ENCODE results near the gene CCDC70. TPM values are rescaled to one million over a fixed set of nuclear protein-coding genes. Genes with fewer than 3 reads are reported as not detected.

CCDC70 gene
- total RNA-seq, 1 experiment from 2014 or later = not detected

DNA sequence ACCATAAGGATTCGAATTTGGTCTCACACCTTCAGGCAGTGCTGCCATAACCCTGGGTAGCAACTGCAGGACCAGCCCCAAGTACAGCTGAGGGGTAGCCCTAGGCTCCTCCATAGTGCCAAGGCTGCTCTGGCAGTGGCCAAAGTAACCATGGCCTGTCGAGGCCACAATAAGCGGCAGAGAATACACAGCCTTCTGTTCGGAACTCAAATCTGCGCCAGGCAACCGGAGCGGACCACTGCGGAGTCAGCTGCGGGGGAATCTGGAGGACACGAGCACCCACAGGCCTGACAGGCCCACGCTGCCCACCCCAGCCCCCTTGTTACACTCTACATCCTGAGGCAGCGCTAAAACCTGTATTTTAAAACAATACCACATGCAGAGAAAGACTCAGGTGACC is 48.7 kb downstream of the CCDC70 start:
- no peak overlapping the region for H2AFZ ChIP-seq (ENCODE audit: low read length)
- H3K4me2 ChIP-seq (ENCODE audit: low read depth, low read length, poor library complexity, severe bottlenecking) = no peak overlapping the region
- no peaks in the 10 kb centered on the region for H3K9me3 ChIP-seq (ENCODE audit: low read length)
- no peaks in the 10 kb centered on the region for H3K36me3 ChIP-seq (ENCODE audit: insufficient read depth, low read length)
- DNase-seq = no peak
- H3K4me1 ChIP-seq (ENCODE audit: low read length) = peaks cover 33% of the 10 kb centered on the region
- no peaks in the 10 kb centered on the region for H3K9me2 ChIP-seq (replicated peaks; ENCODE audit: insufficient read depth, low read length)
- no peaks in the 10 kb centered on the region for H3K79me2 ChIP-seq (ENCODE audit: low read length)
- H3K27ac ChIP-seq (ENCODE audit: low read length) = no peak overlapping the region
- no peak overlapping the region for H3K9ac ChIP-seq (ENCODE audit: low read length)
- H3K27me3 ChIP-seq (ENCODE audit: low read length) = no peaks in the 10 kb centered on the region
- no peak overlapping the region for H3K4me3 ChIP-seq (ENCODE audit: low read length)
- no peaks in the 10 kb centered on the region for H4K20me1 ChIP-seq (ENCODE audit: insufficient read depth, low read depth, low read length)

GRCh38 chr13:51912091-51912490 is 50.3 kb downstream of the CCDC70 start:
- no peak overlapping the region for H3K27ac ChIP-seq (ENCODE audit: low read length)
- H3K4me2 ChIP-seq (ENCODE audit: low read depth, low read length, poor library complexity, severe bottlenecking) = peak overlapping the region; percentile 31
- no peak overlapping the region for H2AFZ ChIP-seq (ENCODE audit: low read length)
- H3K9me3 ChIP-seq (ENCODE audit: low read length) = no peaks in the 10 kb centered on the region
- H4K20me1 ChIP-seq (ENCODE audit: insufficient read depth, low read depth, low read length) = no peaks in the 10 kb centered on the region
- H3K4me1 ChIP-seq (ENCODE audit: low read length) = peaks cover 33% of the 10 kb centered on the region
- no peaks in the 10 kb centered on the region for H3K9me2 ChIP-seq (replicated peaks; ENCODE audit: insufficient read depth, low read length)
- H3K27me3 ChIP-seq (ENCODE audit: low read length) = no peaks in the 10 kb centered on the region
- H3K9ac ChIP-seq (ENCODE audit: low read length) = no peak overlapping the region
- no peaks in the 10 kb centered on the region for H3K79me2 ChIP-seq (ENCODE audit: low read length)
- peak overlapping the region; percentile 17; the same call in 1 of the 2 replicates for H3K4me3 ChIP-seq (ENCODE audit: low read length)
- H3K36me3 ChIP-seq (ENCODE audit: insufficient read depth, low read length) = no peaks in the 10 kb centered on the region
- peak; percentile 52 for DNase-seq

DNA sequence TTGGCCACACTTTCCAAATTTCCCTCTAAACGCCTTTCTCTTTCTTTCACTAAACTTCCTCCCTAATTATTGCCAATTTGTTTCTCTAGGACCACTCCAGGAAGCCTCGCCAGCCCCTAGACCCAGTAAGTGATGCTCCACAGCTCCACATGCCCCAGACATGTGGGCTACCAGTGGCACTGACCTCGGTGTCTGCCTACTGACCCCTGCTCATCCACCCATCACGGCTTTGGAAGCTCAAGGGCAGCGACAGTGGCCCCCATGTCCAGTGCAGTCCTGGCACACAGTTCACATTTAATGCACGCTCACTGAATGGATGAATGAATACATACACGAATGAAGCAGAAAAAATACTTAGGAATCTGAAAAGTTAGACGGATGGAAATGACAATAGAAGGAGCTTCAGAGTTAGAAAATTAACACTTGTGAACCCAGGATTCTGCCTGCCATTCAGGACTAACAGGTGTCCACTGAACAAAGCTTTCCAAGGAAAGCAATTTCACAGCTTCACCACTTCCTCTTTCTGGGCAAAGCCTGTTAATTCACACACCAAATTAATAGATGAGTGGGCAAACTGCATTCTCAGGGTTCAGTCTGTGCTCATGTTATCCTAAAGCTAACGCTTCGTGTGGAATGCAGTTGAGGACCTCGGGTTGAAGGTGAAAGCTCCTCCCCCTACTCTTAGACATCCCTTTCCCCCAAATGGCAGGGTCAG is 50.9 kb downstream of the CCDC70 start:
- no peak overlapping the region for H2AFZ ChIP-seq (ENCODE audit: low read length)
- H3K27ac ChIP-seq (ENCODE audit: low read length) = no peak overlapping the region
- H3K9me2 ChIP-seq (replicated peaks; ENCODE audit: insufficient read depth, low read length) = no peaks in the 10 kb centered on the region
- H3K79me2 ChIP-seq (ENCODE audit: low read length) = no peaks in the 10 kb centered on the region
- peak overlapping the region; percentile 17; the same call in 1 of the 2 replicates for H3K4me3 ChIP-seq (ENCODE audit: low read length)
- H3K4me1 ChIP-seq (ENCODE audit: low read length) = peaks cover 33% of the 10 kb centered on the region
- DNase-seq = no peak
- no peak overlapping the region for H3K9ac ChIP-seq (ENCODE audit: low read length)
- no peaks in the 10 kb centered on the region for H3K36me3 ChIP-seq (ENCODE audit: insufficient read depth, low read length)
- no peaks in the 10 kb centered on the region for H3K9me3 ChIP-seq (ENCODE audit: low read length)
- H3K27me3 ChIP-seq (ENCODE audit: low read length) = no peaks in the 10 kb centered on the region
- no peaks in the 10 kb centered on the region for H4K20me1 ChIP-seq (ENCODE audit: insufficient read depth, low read depth, low read length)
- H3K4me2 ChIP-seq (ENCODE audit: low read depth, low read length, poor library complexity, severe bottlenecking) = peak overlapping the region; percentile 31

DNA sequence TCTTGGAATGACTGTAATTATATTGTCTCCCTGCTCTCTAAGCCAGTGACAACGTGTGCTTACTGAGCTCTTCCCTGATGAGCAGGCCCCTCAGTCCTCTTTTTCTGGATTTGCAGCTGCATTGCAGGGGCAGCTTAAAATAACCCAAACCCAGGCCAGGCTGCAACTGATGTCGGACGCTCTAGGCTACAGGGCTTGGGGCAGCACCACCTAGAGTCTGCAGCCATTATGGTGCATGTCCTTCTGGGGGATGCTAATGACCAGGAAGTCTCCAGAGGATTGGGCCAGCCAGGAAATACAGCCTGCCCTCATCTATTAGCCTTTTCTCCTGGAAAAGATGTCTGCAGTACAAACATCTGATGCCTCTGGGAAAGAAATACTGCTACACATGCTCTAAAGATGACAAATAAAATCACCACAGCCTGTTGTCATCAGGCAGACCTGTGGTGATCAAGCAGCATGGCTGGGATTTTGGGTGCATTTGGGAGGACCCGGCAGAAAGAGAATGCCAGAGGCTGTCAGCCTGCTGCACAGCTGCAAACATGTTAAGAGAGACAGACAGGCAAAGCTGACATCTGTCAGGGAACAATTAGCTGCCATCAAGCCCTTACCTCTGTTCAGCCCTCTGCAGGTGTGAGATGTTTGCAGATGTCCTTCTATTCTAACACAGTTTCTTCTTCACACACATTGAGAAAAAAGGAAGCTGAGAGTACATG is 51.8 kb downstream of the CCDC70 start:
- no peaks in the 10 kb centered on the region for H3K79me2 ChIP-seq (ENCODE audit: low read length)
- H4K20me1 ChIP-seq (ENCODE audit: insufficient read depth, low read depth, low read length) = no peaks in the 10 kb centered on the region
- peak overlapping the region; percentile 31 for H3K4me2 ChIP-seq (ENCODE audit: low read depth, low read length, poor library complexity, severe bottlenecking)
- no peak for DNase-seq
- peaks cover 33% of the 10 kb centered on the region for H3K4me1 ChIP-seq (ENCODE audit: low read length)
- no peaks in the 10 kb centered on the region for H3K9me2 ChIP-seq (replicated peaks; ENCODE audit: insufficient read depth, low read length)
- H3K9me3 ChIP-seq (ENCODE audit: low read length) = no peaks in the 10 kb centered on the region
- H3K27me3 ChIP-seq (ENCODE audit: low read length) = no peaks in the 10 kb centered on the region
- no peak overlapping the region for H3K4me3 ChIP-seq (ENCODE audit: low read length)
- no peak overlapping the region for H3K27ac ChIP-seq (ENCODE audit: low read length)
- no peaks in the 10 kb centered on the region for H3K36me3 ChIP-seq (ENCODE audit: insufficient read depth, low read length)
- H2AFZ ChIP-seq (ENCODE audit: low read length) = no peak overlapping the region
- no peak overlapping the region for H3K9ac ChIP-seq (ENCODE audit: low read length)

- no peaks in the 10 kb centered on the region for H3K27me3 ChIP-seq (ENCODE audit: low read length)
- DNase-seq = no peak
- H3K4me2 ChIP-seq (ENCODE audit: low read depth, low read length, poor library complexity, severe bottlenecking) = peak overlapping the region; percentile 31
- H4K20me1 ChIP-seq (ENCODE audit: insufficient read depth, low read depth, low read length) = no peaks in the 10 kb centered on the region
- no peaks in the 10 kb centered on the region for H3K9me2 ChIP-seq (replicated peaks; ENCODE audit: insufficient read depth, low read length)
- H3K79me2 ChIP-seq (ENCODE audit: low read length) = no peaks in the 10 kb centered on the region
- peaks cover 33% of the 10 kb centered on the region for H3K4me1 ChIP-seq (ENCODE audit: low read length)
- H3K4me3 ChIP-seq (ENCODE audit: low read length) = no peak overlapping the region
- no peaks in the 10 kb centered on the region for H3K36me3 ChIP-seq (ENCODE audit: insufficient read depth, low read length)
- no peak overlapping the region for H3K27ac ChIP-seq (ENCODE audit: low read length)
- H3K9ac ChIP-seq (ENCODE audit: low read length) = no peak overlapping the region
- H2AFZ ChIP-seq (ENCODE audit: low read length) = no peak overlapping the region
- H3K9me3 ChIP-seq (ENCODE audit: low read length) = no peaks in the 10 kb centered on the region
Observed at GRCh38 chr13:51914137-51914493, 52.3 kb downstream of the CCDC70 start.

Other genes starting within 250 kb of the CCDC70 start
- gene DHRS12, start 57.8 kb upstream of the CCDC70 start, total RNA-seq (2014; rRNA removed; shearing (Covaris generic); ENCODE audit: low replicate concordance) = 9.7 and 10.9 TPM in 2 replicates
- gene TMEM272, start 16.8 kb upstream of the CCDC70 start, total RNA-seq (2014; rRNA removed; shearing (Covaris generic); ENCODE audit: low replicate concordance) = 0.15 TPM in 1 of 2 replicates, not detected in the other
- 1.1 and 3.3 TPM in 2 replicates for gene ATP7B, start 149.5 kb downstream of the CCDC70 start, total RNA-seq (2014; rRNA removed; shearing (Covaris generic); ENCODE audit: low replicate concordance)
- gene ALG11, start 150.4 kb downstream of the CCDC70 start, total RNA-seq (2014; rRNA removed; shearing (Covaris generic); ENCODE audit: low replicate concordance) = 12.2 and 17.6 TPM in 2 replicates
- 6.6 and 10.1 TPM in 2 replicates for gene UTP14C, start 162.7 kb downstream of the CCDC70 start, total RNA-seq (2014; rRNA removed; shearing (Covaris generic); ENCODE audit: low replicate concordance)